ENCODE results near the gene ST7. TPM values are rescaled to one million over a fixed set of nuclear protein-coding genes. Genes with fewer than 3 reads are reported as not detected.

The ST7 gene
- total and polyA plus RNA-seq, 2 of the 8 experiments (the other 6 are each of a cell fraction or from before 2014, with no cell fraction given), result 16.3 to 18.0 TPM

DNA sequence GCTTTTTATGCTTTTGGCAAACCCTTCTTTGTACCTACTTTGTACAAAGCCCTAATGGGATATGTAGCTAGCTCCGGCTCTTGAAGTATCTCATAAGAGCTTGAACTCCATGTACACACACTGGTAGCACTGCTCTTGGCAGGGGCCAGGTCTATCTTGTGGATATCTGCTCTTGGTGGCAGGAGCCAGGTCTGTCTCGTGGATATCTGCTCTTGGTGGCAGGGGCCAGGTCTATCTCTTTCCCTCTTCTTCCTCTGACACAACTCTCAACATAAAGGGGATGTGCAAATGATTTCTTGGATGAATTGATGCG, 277.7 kb downstream of the ST7 start:
- no peak overlapping the region for H2BK12ac ChIP-seq (ENCODE audit: low read depth, low read length)
- 88% methylated on average over 3 of the region's 3 CpGs; no CpG with 5 or more reads in 1 of the 2 experiments for WGBS, 2 experiments (ENCODE audit: extremely low coverage in 1 of 2, insufficient coverage in 1 of 2, insufficient read length in 1 of 2, insufficient replicate concordance in 2 of 2, low coverage in 1 of 2, low lambda C conversion rate in 2 of 2, missing lambda C conversion rate in 1 of 2)
- H3K23me2 ChIP-seq (ENCODE audit: low read depth, low read length), result no peaks in the 10 kb centered on the region
- H2AFZ ChIP-seq (ENCODE audit: low read length), result no peak overlapping the region
- H3K27ac ChIP-seq (ENCODE audit: low read depth, low read length), result no peak overlapping the region
- H3K79me2 ChIP-seq (ENCODE audit: control insufficient read depth in 1 of 2, insufficient read depth in 2 of 2, low read length in 2 of 2), result no peaks in the 10 kb centered on the region
- FAIRE-seq (no peak), DNase-seq (ENCODE audit: low read depth in 1 of 2, low spot score in 2 of 2) (no peak)
- H3K4me2 ChIP-seq (ENCODE audit: insufficient read depth in 1 of 2, low read depth in 2 of 2, low read length in 2 of 2), result no peak overlapping the region
- ChIA-PET CTCF (ENCODE audit: partially characterized antibody) (no interaction called here), POLR2A (ENCODE audit: partially characterized antibody) (no interaction called here)
- H3K36me3 ChIP-seq (ENCODE audit: control insufficient read depth in 2 of 4, insufficient read depth in 4 of 4, low read length in 3 of 4), result no peaks in the 10 kb centered on the region
- H4K8ac ChIP-seq (ENCODE audit: extremely low read depth, insufficient read depth, low read length), result no peak overlapping the region
- H3K14ac ChIP-seq (ENCODE audit: insufficient read length), result no peak overlapping the region
- no peak for TF ChIP-seq NRF1 (IDR thresholded peaks at IDR 0.05; ENCODE audit: low read depth, low read length)
- no peak for TF ChIP-seq SUZ12 (IDR thresholded peaks at IDR 0.05; ENCODE audit: low read length)
- no peak for TF ChIP-seq CHD1 (IDR thresholded peaks at IDR 0.05; ENCODE audit: low read depth, low read length)
- no peak for TF ChIP-seq RNF2 (IDR thresholded peaks at IDR 0.05; ENCODE audit: borderline replicate concordance, low read depth, low read length, missing control alignments, poor library complexity, severe bottlenecking)
- no peak for TF ChIP-seq CREB1 (IDR thresholded peaks at IDR 0.05)
- TF ChIP-seq ASH2L (IDR thresholded peaks at IDR 0.05; ENCODE audit: low read length), result no peak
- TF ChIP-seq TCF12 (IDR thresholded peaks at IDR 0.05; ENCODE audit: low read depth, low read length), result no peak
- no peak for TF ChIP-seq POLR2A (IDR thresholded peaks at IDR 0.05; ENCODE audit: control extremely low read depth in 1 of 2, low read depth in 2 of 2, low read length in 2 of 2)
- no peak for TF ChIP-seq SP2 (IDR thresholded peaks at IDR 0.05; ENCODE audit: low read length)
- no peak for TF ChIP-seq SIX5 (IDR thresholded peaks at IDR 0.05; ENCODE audit: low read depth, low read length)
- TF ChIP-seq ZNF274 (IDR thresholded peaks at IDR 0.05; ENCODE audit: borderline replicate concordance, extremely low read depth, low read length), result no peak
- no peak for TF ChIP-seq HDAC2 (IDR thresholded peaks at IDR 0.05; ENCODE audit: borderline replicate concordance in 1 of 2, low read depth in 2 of 2, low read length in 2 of 2)
- H3K9me3 ChIP-seq (ENCODE audit: insufficient read depth in 2 of 2, low read depth in 1 of 2, low read length in 1 of 2), result no peaks in the 10 kb centered on the region; a peak in 1 of 4 replicates
- no peak overlapping the region for H2BK20ac ChIP-seq (ENCODE audit: low read length)
- H3K4me3 ChIP-seq (ENCODE audit: extremely low read depth in 1 of 4, insufficient read depth in 2 of 4, low read depth in 3 of 4, low read length in 4 of 4), result no peak overlapping the region
- H4K5ac ChIP-seq (ENCODE audit: insufficient read length, low read depth, low read length), result no peak overlapping the region
- H4K20me1 ChIP-seq (replicated peaks in 1 of 2; ENCODE audit: control insufficient read depth in 1 of 2, insufficient read depth in 2 of 2, low read length in 2 of 2), result no peaks in the 10 kb centered on the region
- H3K4me1 ChIP-seq (replicated peaks in 1 of 4; ENCODE audit: control insufficient read depth in 3 of 4, insufficient read depth in 4 of 4, low read length in 3 of 4), result no peaks in the 10 kb centered on the region
- no peak overlapping the region for H3K23ac ChIP-seq (ENCODE audit: insufficient read length)
- H2AK5ac ChIP-seq (ENCODE audit: low read depth, low read length), result no peak overlapping the region
- H2BK120ac ChIP-seq (replicated peaks; ENCODE audit: low read depth, low read length), result no peak overlapping the region
- no peak overlapping the region for H2BK5ac ChIP-seq (ENCODE audit: low read depth, low read length)
- no peak overlapping the region for H2BK15ac ChIP-seq (ENCODE audit: low read length)
- no peaks in the 10 kb centered on the region for H3K27me3 ChIP-seq (replicated peaks in 1 of 4; ENCODE audit: control insufficient read depth in 3 of 4, extremely low read depth in 1 of 4, insufficient read depth in 3 of 4, low read length in 3 of 4)
- H3K18ac ChIP-seq (ENCODE audit: extremely low read depth, low read length), result no peak overlapping the region
- H3K56ac ChIP-seq (replicated peaks; ENCODE audit: insufficient read length, low read depth, low read length), result no peak overlapping the region
- H4K91ac ChIP-seq (replicated peaks; ENCODE audit: insufficient read length, low read length), result no peak overlapping the region
- no peaks in the 10 kb centered on the region for H3K79me1 ChIP-seq (ENCODE audit: low read depth, low read length)
- no peak overlapping the region for H3K9ac ChIP-seq (replicated peaks in 1 of 4; ENCODE audit: extremely low read depth in 1 of 4, low read depth in 3 of 4, low read length in 3 of 4)
- H3K4ac ChIP-seq (replicated peaks; ENCODE audit: insufficient read length, low read depth, low read length), result no peak overlapping the region

All from H1 (cell line).